ENCODE results near the gene LCN10.

LCN10 gene

DNA sequence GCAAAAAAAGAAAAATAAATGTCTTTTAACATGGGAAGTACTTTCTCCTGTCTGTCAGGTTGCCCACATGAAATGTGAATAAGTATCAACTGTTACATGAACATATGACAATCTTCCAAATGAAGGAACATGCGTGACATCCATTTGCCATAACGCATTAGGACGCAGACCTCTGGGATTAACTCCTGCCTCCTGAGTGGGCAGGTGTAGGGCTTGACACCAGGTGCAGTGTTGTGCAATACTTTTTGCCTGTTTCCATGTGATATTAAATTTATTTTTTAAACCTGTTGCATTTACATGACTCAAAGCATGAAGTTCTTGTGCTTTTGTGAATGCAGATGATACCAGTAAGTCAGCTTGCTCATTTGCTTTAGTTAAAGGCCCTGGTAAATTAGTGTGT is 39.7 kb upstream of the LCN10 start:
- Histone ChIP-seq H3K4me1 (ENCODE audit: control insufficient read depth in 1 of 2, insufficient read depth in 1 of 2, low read depth in 1 of 2, low read length in 1 of 2) (peaks cover 0 to 1% of the 10 kb centered on the region in 2 experiments), H3K27me3 (peaks cover 15% of the 10 kb centered on the region), H3K9me3 (no peaks in the 10 kb centered on the region), H3K4me3 (ENCODE audit: low read depth in 1 of 2, low read length in 1 of 2) (no peak overlapping the region), H3K36me3 (no peaks in the 10 kb centered on the region), H3K27ac (no peak overlapping the region)
- TF ChIP-seq, protein P1, sequence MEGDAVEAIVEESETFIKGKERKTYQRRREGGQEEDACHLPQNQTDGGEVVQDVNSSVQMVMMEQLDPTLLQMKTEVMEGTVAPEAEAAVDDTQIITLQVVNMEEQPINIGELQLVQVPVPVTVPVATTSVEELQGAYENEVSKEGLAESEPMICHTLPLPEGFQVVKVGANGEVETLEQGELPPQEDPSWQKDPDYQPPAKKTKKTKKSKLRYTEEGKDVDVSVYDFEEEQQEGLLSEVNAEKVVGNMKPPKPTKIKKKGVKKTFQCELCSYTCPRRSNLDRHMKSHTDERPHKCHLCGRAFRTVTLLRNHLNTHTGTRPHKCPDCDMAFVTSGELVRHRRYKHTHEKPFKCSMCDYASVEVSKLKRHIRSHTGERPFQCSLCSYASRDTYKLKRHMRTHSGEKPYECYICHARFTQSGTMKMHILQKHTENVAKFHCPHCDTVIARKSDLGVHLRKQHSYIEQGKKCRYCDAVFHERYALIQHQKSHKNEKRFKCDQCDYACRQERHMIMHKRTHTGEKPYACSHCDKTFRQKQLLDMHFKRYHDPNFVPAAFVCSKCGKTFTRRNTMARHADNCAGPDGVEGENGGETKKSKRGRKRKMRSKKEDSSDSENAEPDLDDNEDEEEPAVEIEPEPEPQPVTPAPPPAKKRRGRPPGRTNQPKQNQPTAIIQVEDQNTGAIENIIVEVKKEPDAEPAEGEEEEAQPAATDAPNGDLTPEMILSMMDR (IDR thresholded peaks at IDR 0.05), result no peak

DNA sequence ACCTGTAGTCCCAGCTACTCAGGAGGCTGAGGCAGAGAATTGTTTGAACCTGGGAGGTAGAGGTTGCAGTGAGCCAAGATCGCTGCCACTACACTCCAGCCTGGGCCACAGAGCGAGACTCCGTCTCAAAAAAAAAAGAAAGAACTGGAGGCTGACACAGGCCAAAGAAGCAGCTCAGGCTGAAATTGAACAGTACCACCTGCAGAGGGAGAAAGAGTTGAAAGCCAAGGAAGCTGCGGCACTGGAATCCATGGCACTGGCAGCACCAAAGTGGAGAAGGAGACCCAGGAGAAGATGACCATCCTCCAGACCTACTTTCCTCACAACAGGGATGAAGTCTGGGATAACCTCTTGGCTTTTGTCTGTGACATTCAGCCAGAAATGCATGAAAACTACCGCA is 37.1 kb upstream of the LCN10 start:
- Histone ChIP-seq H3K27me3 (peaks cover 17% of the 10 kb centered on the region), H3K4me3 (ENCODE audit: low read depth in 1 of 2, low read length in 1 of 2) (no peak overlapping the region), H3K27ac (no peak overlapping the region), H3K9me3 (no peaks in the 10 kb centered on the region), H3K4me1 (ENCODE audit: control insufficient read depth in 1 of 2, insufficient read depth in 1 of 2, low read depth in 1 of 2, low read length in 1 of 2) (no peaks in the 10 kb centered on the region), H3K36me3 (no peaks in the 10 kb centered on the region)
- TF ChIP-seq, protein P1 (IDR thresholded peaks at IDR 0.05), result no peak

DNA sequence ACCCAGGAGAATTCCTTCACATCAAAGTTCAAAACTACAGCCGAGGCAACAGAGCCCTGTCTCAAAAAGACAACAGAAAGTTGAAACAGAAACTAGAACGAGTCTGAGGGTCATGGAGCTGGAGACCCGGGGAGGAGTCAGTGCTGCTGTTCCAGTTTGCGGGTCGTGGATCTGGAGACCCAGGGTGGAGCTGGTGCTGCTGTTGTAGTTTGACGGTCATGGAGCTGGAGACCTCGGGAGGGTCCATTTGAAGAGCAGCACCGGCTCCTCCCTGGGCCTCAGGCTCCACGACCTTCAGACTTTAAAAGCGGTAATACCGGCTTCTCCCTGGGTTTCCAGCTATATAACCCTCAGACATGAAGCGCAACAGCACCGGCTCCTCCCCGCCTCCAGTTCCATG is 34.6 kb upstream of the LCN10 start:
- no peak overlapping the region for H3K27ac ChIP-seq
- no peaks in the 10 kb centered on the region for H3K4me1 ChIP-seq (ENCODE audit: control insufficient read depth in 1 of 2, insufficient read depth in 1 of 2, low read depth in 1 of 2, low read length in 1 of 2)
- H3K4me3 ChIP-seq (ENCODE audit: low read depth in 1 of 2, low read length in 1 of 2), result no peak overlapping the region
- peaks cover 3% of the 10 kb centered on the region for H3K9me3 ChIP-seq
- TF ChIP-seq, protein P1 (IDR thresholded peaks at IDR 0.05), result no peak
- peaks cover 17% of the 10 kb centered on the region for H3K27me3 ChIP-seq
- H3K36me3 ChIP-seq, result no peaks in the 10 kb centered on the region

DNA sequence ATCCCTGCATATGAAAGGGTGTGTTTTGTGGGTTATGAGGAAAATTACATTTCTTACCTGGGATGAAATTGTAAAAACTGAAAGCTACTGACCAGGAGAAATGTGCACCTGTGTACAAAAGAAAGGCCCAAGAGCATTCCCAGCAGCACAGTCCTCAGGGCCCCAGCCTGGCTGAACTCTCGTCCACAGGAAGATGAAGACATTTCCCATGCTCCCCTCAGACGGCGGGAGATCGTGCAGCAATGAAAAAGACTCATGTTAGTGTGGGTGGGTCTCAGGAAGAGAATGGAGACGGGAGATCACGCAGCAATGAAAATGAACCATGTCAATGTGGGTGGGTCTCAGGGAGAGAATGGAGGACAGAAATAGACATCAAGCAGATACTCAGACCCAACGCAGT is 34.2 kb upstream of the LCN10 start:
- H3K36me3 ChIP-seq, result no peaks in the 10 kb centered on the region

DNA sequence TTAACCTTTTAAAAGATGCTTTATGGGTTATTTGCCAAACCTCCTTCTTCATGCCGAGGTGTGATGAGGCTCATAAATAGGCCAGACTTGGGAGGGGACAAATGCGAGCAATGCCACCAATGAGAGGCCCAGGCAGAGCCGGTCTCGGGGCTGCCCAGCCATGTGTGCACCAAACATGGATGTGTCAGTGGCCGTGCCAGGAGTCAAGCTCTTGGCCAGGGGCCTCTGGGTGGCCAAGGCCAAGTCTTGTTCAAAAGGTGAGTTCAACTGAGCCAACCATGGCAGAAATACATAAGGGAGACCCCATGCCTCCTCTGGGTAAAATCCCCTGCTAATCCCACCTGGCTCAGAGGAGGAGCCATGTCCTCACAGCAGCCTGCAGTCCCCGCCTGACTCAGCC is 32.5 kb upstream of the LCN10 start:
- Histone ChIP-seq H3K27ac (no peak overlapping the region), H3K4me3 (ENCODE audit: low read depth in 1 of 2, low read length in 1 of 2) (no peak overlapping the region), H3K9me3 (peaks cover 3% of the 10 kb centered on the region), H3K4me1 (ENCODE audit: control insufficient read depth in 1 of 2, insufficient read depth in 1 of 2, low read depth in 1 of 2, low read length in 1 of 2) (no peaks in the 10 kb centered on the region), H3K27me3 (peaks cover 30% of the 10 kb centered on the region), H3K36me3 (no peaks in the 10 kb centered on the region)
- TF ChIP-seq, protein P1 (IDR thresholded peaks at IDR 0.05), result no peak

More for the DNA sequence above, 34.2 kb upstream of the LCN10 start:
- TF ChIP-seq, protein P1 (IDR thresholded peaks at IDR 0.05), result no peak
- H3K27me3 ChIP-seq, result peaks cover 18% of the 10 kb centered on the region
- no peaks in the 10 kb centered on the region for H3K4me1 ChIP-seq (ENCODE audit: control insufficient read depth in 1 of 2, insufficient read depth in 1 of 2, low read depth in 1 of 2, low read length in 1 of 2)
- no peak overlapping the region for H3K27ac ChIP-seq
- no peak overlapping the region for H3K4me3 ChIP-seq (ENCODE audit: low read depth in 1 of 2, low read length in 1 of 2)
- peaks cover 3% of the 10 kb centered on the region for H3K9me3 ChIP-seq
